Middle frontal gyrus (tissue), 1 donor: Measurements from ENCODE around the gene PARD6G.

ENCODE experiments used
- DNase-seq: peaks from one replicate; pipeline ENCODE4 v3.0.0-alpha.2; 2015; ENCODE audit warnings: low spot score; ENCODE audit errors: extremely low spot score

Gene PARD6G

DNA sequence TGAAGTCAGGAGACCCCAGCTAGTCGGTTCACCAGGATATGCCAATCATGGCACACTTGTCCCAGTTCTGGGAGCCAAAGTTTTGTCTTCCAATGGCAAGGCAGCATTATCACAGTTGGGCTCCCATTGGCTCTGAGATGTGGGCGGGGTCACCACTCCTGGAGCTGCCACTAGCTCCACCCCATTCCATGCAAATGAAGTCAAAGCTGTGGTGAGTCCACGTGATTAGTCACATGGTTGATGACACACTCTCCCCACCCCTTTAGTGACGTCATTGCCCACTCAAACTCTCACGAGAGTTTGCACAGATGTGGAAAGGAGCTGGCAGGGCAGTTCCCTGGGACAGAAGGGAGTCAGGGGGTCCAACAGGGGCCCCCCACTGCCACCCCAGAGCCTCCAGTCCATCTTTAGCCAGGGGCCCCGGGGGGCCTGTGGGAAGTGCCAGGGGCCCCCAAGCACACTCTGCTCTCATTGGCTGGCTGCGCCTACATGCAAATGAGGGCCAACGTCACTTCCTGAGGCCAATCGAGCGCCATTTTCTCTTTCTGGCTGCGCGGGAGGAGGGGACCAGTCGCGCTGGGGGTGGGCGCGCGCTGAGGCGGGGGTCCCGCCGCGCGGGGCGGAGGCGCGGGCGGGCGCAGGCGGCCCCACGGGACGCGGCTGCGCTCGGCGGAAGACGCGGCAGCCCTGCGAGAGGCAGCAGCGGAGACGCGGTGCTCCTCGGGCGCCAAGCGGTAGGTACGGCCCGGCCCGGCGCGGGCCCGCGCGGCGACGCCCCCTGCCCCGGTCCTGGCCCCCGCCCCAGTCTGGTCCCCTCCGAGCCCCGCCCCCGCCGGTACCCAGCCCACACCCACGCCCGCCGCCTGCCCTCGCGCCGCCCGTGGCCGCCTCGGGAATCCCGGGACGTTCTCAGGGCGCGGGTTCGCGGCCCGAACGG is 138.3 kb downstream of the PARD6G start, which contains the start of gene ADNP2:
Gene ADNP2 (plus strand): TSS at position 524 of the 937 bp plus-strand sequence. CDS start 8,281 bp downstream, outside the sequence.
- DNase-seq, result peak; percentile 89

DNA sequence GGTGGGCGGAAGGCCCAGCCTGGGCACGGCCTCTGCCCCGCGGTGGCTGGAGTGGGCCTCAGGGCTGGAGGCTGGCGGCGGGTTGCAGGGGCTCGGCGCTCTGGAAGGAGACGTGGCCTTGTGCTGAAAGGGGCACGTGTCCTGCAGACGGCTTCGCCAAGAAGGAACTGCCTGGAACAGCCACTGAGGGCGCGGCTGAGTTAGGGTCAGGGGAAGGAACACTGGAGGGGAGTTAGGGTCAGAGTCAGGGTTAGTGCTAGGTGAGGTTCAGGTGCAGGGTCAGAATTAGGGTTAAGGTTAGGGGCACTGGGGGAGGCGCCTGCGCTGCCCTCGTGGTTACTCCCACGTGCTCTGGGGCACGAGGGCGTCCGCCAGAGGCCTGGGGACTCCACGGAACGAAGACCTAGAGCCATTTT is 139.2 kb downstream of the PARD6G start:
- no peak for DNase-seq

DNA sequence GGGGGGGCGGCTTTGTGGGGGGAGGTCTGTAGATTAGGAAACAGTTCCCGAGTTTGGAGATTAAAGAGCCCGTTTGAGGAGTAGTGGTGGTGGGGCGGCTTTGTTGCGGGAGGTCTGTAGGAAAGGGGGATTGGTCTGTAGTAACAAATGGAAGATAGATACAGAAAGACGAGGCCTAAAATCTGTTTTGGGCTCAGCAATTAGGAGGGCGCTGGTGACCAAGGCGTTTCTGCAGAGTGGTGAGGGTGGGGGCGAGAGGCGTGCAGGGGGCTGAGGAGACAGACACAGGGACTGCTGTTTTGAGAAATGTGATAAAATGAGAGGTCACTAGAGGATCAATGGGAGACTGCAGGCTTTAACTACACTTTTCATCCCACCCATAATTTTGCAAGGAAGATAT is 139.9 kb downstream of the PARD6G start:
- DNase-seq, result no peak
